ENCODE data around the gene TTC13.

Gene TTC13

GRCh38 chr1:230868736-230869385, 109.8 kb downstream of the TTC13 start:
- no peak for DNase-seq (ENCODE audit: low spot score)

GRCh38 chr1:230867903-230868735, 110.5 kb downstream of the TTC13 start, which contains the start of gene C1orf198:
TSS of gene C1orf198 (minus strand) at chr1:230868521. CDS start at chr1:230868512, 9 bp downstream.
- peak; percentile 95 for DNase-seq (ENCODE audit: low spot score)

GRCh38 chr1:230867101-230867902, 111.4 kb downstream of the TTC13 start:
- DNase-seq (ENCODE audit: low spot score) = no peak

- peak; percentile 53 for DNase-seq (ENCODE audit: low spot score)
Observed at GRCh38 chr1:230866171-230867070, 112.2 kb downstream of the TTC13 start.

- no peak for DNase-seq (ENCODE audit: low spot score)
Observed at GRCh38 chr1:230865062-230865817, 113.4 kb downstream of the TTC13 start.

- no peak for DNase-seq (ENCODE audit: low spot score)
Observed at GRCh38 chr1:230864441-230864840, 114.2 kb downstream of the TTC13 start.

GRCh38 chr1:230863449-230863848, 115.2 kb downstream of the TTC13 start:
- no peak for DNase-seq (ENCODE audit: low spot score)

- DNase-seq (ENCODE audit: low spot score) = no peak
Observed at GRCh38 chr1:230861970-230862595, 116.6 kb downstream of the TTC13 start.

- no peak for DNase-seq (ENCODE audit: low spot score)
Observed at GRCh38 chr1:230861489-230861888, 117.2 kb downstream of the TTC13 start.

GRCh38 chr1:230860617-230861384, 117.9 kb downstream of the TTC13 start:
- no peak for DNase-seq (ENCODE audit: low spot score)

- DNase-seq (ENCODE audit: low spot score) = no peak
Observed at GRCh38 chr1:230858918-230859729, 119.5 kb downstream of the TTC13 start.

- no peak for DNase-seq (ENCODE audit: low spot score)
Observed at GRCh38 chr1:230858236-230858820, 120.3 kb downstream of the TTC13 start.

GRCh38 chr1:230857822-230858221, 120.8 kb downstream of the TTC13 start:
- DNase-seq (ENCODE audit: low spot score) = no peak

GRCh38 chr1:230857077-230857476, 121.6 kb downstream of the TTC13 start:
- no peak for DNase-seq (ENCODE audit: low spot score)

Data from GM03348 (cell line).